Stomach (tissue), 9 donors: ENCODE data around the gene MED15. TPM values are rescaled to one million over a fixed set of nuclear protein-coding genes. Genes with fewer than 3 reads are reported as not detected.

Experiments used
- DNase-seq, 2 donors: peaks; one replicate each; pipeline versions ENCODE4 v3.0.0 to v3.0.0-alpha.2; 2013 to 2019
- H3K27ac ChIP-seq, 5 donors: fragments of 200-600 bp in 4 of 5; sonication (generic) in 4 of 5; one replicate each; pipeline ENCODE4 v1.5.1; 2013 to 2019; ENCODE audit warnings: mild to moderate bottlenecking in 1 of 5, moderate library complexity in 1 of 5
- H3K27me3 ChIP-seq, 3 donors: fragments of 200-600 bp; sonication (generic); one replicate each; pipeline ENCODE4 v1.5.1; 2017 to 2019; ENCODE audit warnings: mixed run types in 1 of 3
- H3K36me3 ChIP-seq, 4 donors: fragments of 200-600 bp; sonication (generic); 1 replicate in 3 of 4; 2 replicates in 1 of 4; pipeline ENCODE4 v1.5.1; 2016 to 2019
- H3K4me1 ChIP-seq, 4 donors: fragments of 200-600 bp; sonication (generic); one replicate each; pipeline ENCODE4 v1.5.1; 2016 to 2019
- H3K4me3 ChIP-seq, 4 donors: fragments of 200-600 bp; sonication (generic) in 3 of 4; one replicate each; pipeline ENCODE4 v1.5.1; 2016 to 2019; ENCODE audit warnings: mild to moderate bottlenecking in 1 of 4
- H3K9me3 ChIP-seq, 4 donors: fragments of 200-600 bp; sonication (generic); one replicate each; pipeline ENCODE4 v1.5.1; 2016 to 2019
- CTCF ChIP-seq, 7 experiments: fragments of 450-650 bp in 4 of 7; fragments of 200-600 bp in 3 of 7; sonication (generic) in 3 of 7; IDR thresholded peaks; one replicate each; pipeline ENCODE4 v1.5.1; 2016 to 2019; ENCODE audit warnings: antibody characterized with exemption in 7 of 7, control low read depth in 2 of 7, mild to moderate bottlenecking in 1 of 7
- EP300 ChIP-seq: sonication (generic); formaldehyde crosslinking; IDR thresholded peaks from one replicate; pipeline ENCODE4 v1.6.1; 2017; ENCODE audit warnings: antibody characterized with exemption
- POLR2A ChIP-seq, 4 donors: fragments of 450-650 bp; IDR thresholded peaks; one replicate each; pipeline ENCODE4 v1.6.1; 2016; ENCODE audit warnings: antibody characterized with exemption in 4 of 4, control low read depth in 2 of 4, mild to moderate bottlenecking in 1 of 4, moderate library complexity in 1 of 4
- POLR2AphosphoS5 ChIP-seq, 3 donors: sonication (generic); formaldehyde crosslinking; IDR thresholded peaks; one replicate each; pipeline ENCODE4 v1.6.1; 2016; ENCODE audit warnings: antibody characterized with exemption in 3 of 3
- WGBS, 5 donors: extraction: QIAGEN DNeasy Blood & Tissue Kit in 3 of 5; methylation state at CpG; one replicate each; pipeline versions ENCODE4 v1.1.5 to v1.1.7; 2013 to 2018; 5-methylcytosine and 5-hydroxymethylcytosine counted together
- intact Hi-C: fragments of 100-400 bp; cut with DNase I; formaldehyde crosslinking; loops from one replicate; pipeline ENCODE4 v1.15.1; 2023; ENCODE audit warnings: low total_unique reads
- polyA plus RNA-seq, 3 donors: library from polyadenylated mRNA; stranded (reverse); fragments of 200-250 nt; gene quantifications; one replicate each; pipeline ENCODE4 v1.2.3, GENCODE V29; 2013
- total RNA-seq, 5 donors: library from RNA; depleted of rRNA; stranded (reverse); fragments of >200 nt; gene quantifications; one replicate each; pipeline versions ENCODE4 v1.1.0 to v1.2.3, GENCODE V29; 2014 to 2016
- donor health status: healthy with polysubstance abuse.
- donor health status: Bipolar disorder and iron deficiency.
- donor health status: healthy.

MED15 gene
- total and polyA plus RNA-seq, 8 donors = 28.3 to 289 (median 69.6) TPM

DNA sequence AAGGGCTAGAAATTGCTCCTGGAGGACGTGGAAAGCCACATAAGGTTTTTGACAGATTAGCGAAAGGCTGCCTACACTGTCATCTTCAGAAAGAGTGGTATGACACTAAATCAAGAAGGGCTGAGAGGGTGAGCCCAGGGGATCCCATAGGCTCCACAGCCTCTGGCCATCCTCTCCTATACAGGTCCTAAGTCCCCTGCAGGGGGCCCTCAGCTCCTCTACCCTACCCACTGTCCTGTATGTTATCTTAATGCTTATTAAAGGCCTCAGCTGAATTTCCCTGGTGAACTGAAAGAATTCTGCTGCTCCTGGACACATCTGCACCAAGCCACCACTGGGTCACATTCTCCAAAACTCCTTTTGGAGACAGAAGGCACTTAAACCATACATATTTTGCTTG lies 19.7 kb upstream of the MED15 start:
- Histone ChIP-seq H3K4me3 (no peak overlapping the region), H3K4me1 (peaks cover 0 to 12% (median 6%) of the 10 kb centered on the region in 4 donors), H3K9me3 (no peaks in the 10 kb centered on the region), H3K36me3 (peaks cover 6 to 30% (median 25%) of the 10 kb centered on the region in 4 donors), H3K27ac (no peak overlapping the region), H3K27me3 (no peaks in the 10 kb centered on the region)
- WGBS, 5 donors = 93 to 100% (median 96%) methylated on average over 2 of the region's 2 CpGs
- intact Hi-C loops = no loop called here
- TF ChIP-seq CTCF (IDR thresholded peaks at IDR 0.05) = no peak
- no peak for TF ChIP-seq POLR2AphosphoS5 (IDR thresholded peaks at IDR 0.05)
- no peak for TF ChIP-seq POLR2A (IDR thresholded peaks at IDR 0.05)
- TF ChIP-seq EP300 = no peak
- DNase-seq = no peak

DNA sequence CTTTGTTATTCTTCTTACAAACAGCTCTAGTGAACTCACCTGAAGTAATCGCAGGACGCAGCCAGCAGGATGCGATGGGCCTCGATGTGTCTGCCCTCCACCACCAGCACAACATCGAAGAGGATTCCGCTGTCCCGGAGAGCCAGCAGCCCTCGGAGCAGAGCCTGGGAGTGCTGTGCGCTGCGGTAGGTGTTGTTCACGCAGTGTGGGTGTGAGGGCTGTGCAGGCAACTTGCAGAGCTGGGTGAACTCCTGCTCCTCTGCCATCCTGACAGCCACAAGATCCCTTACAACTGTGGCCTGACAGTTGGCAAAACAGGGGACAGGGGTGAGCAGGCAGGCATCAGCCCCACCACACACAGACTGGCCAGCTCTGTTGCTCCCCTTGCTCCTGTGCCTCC lies 18.5 kb upstream of the MED15 start:
- no peaks in the 10 kb centered on the region for H3K9me3 ChIP-seq
- peaks cover 0 to 25% (median 13%) of the 10 kb centered on the region in 4 donors for H3K4me1 ChIP-seq
- no peak overlapping the region for H3K4me3 ChIP-seq
- no peaks in the 10 kb centered on the region for H3K27me3 ChIP-seq
- peaks cover 6 to 19% (median 16%) of the 10 kb centered on the region in 4 donors for H3K36me3 ChIP-seq
- intact Hi-C loops = no loop called here
- H3K27ac ChIP-seq = no peak overlapping the region
- DNase-seq = no peak
- TF ChIP-seq CTCF (IDR thresholded peaks at IDR 0.05) = no peak
- TF ChIP-seq POLR2A (IDR thresholded peaks at IDR 0.05) = no peak
- no peak for TF ChIP-seq EP300
- no peak for TF ChIP-seq POLR2AphosphoS5 (IDR thresholded peaks at IDR 0.05)
- WGBS, 5 donors = 85 to 89% (median 89%) methylated on average over 11 of the region's 11 CpGs

DNA sequence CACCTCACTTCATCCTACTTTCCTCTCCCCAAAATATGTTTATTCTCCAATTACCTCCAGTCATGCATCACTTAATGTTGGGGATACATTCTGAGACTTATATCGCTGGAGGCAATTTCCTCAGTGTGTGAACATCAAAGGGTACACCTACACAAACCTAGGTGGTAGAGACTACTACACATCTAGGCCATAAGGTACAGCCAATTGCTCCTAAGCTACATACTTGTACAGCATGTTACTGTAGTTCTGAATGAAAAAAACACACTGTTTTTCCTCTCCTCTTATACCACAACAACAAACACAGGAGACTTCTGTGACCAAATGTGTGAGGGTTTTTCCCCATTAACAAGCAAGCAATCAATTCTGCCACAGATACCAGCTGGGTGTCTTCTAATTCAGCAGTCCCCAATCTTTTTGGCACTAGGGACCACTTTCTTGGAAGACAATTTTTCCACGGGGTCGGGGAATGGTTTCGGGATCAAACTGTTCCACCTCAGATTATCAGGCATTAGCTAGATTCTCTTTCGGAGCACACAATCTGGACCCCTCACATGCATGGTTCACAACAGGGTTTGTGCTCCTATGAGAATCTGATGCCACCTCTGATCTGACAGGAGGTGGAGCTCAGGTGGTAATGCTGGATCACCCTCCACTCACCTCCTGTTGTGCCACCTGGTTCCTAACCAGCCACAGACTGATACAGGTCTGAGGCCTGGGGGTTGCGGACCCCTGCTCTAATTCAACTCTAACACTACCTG lies 17.0 kb upstream of the MED15 start:
- no peak for TF ChIP-seq EP300
- no peak for TF ChIP-seq POLR2AphosphoS5 (IDR thresholded peaks at IDR 0.05)
- TF ChIP-seq CTCF (IDR thresholded peaks at IDR 0.05) = no peak
- no peak for TF ChIP-seq POLR2A (IDR thresholded peaks at IDR 0.05)

DNA sequence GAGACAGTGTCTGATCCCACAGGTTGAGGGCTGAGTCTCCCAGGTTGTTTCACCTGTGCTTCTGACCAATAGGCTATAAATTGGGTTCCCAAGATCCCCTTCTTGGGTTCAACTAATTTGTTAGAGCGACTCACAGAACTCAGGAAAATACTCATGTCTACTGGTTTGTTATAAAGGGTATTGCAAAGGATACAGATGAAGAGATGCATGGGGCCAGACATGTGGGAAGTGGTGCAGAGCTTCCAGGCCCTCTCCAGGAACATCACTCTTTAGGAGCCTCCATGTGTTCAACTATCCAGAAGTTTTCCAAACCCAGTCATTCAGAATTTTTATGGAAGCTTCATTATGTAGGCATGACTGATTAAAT lies 16.5 kb upstream of the MED15 start:
- no peak overlapping the region for H3K27ac ChIP-seq
- TF ChIP-seq CTCF (IDR thresholded peaks at IDR 0.05) (no peak), POLR2A (IDR thresholded peaks at IDR 0.05) (no peak), EP300 (no peak), POLR2AphosphoS5 (IDR thresholded peaks at IDR 0.05) (no peak)
- H3K9me3 ChIP-seq = no peaks in the 10 kb centered on the region
- no peak overlapping the region for H3K4me3 ChIP-seq
- peaks cover 9 to 36% (median 23%) of the 10 kb centered on the region in 4 donors for H3K4me1 ChIP-seq
- no peak for DNase-seq
- peaks cover 6 to 19% (median 16%) of the 10 kb centered on the region in 4 donors for H3K36me3 ChIP-seq
- intact Hi-C loops = no loop called here
- 92 to 100% (median 97%) methylated on average over 1 of the region's 1 CpG for whole genome bisulfite sequencing, 5 donors
- no peaks in the 10 kb centered on the region for H3K27me3 ChIP-seq

More for the DNA sequence above, 17.0 kb upstream of the MED15 start:
- H3K4me1 ChIP-seq = peaks cover 9 to 36% (median 23%) of the 10 kb centered on the region in 4 donors
- H3K4me3 ChIP-seq = no peak overlapping the region
- H3K27ac ChIP-seq = no peak overlapping the region
- H3K36me3 ChIP-seq = peaks cover 6 to 19% (median 16%) of the 10 kb centered on the region in 4 donors
- 91 to 97% (median 94%) methylated on average over 6 of the region's 6 CpGs for WGBS, 5 donors
- intact Hi-C loops = no loop called here
- H3K9me3 ChIP-seq = no peaks in the 10 kb centered on the region
- DNase-seq = no peak
- no peaks in the 10 kb centered on the region for H3K27me3 ChIP-seq
